Ishikawa (cell line): ENCODE results near the gene HOXD12.

Source experiments
- CEBPB ChIP-seq: IDR thresholded peaks from 2 replicates; pipeline ENCODE4 v1.6.1; 2012
- EP300 ChIP-seq: IDR thresholded peaks from 2 replicates; pipeline ENCODE4 v1.6.1; 2012; ENCODE audit warnings: borderline replicate concordance
- FOXM1 ChIP-seq: IDR thresholded peaks from 2 replicates; pipeline ENCODE4 v1.6.1; 2012; ENCODE audit warnings: low read depth, borderline replicate concordance
- RAD21 ChIP-seq: IDR thresholded peaks from 2 replicates; pipeline ENCODE4 v1.6.1; 2012; ENCODE audit warnings: low read depth
- TAF1 ChIP-seq: IDR thresholded peaks from 2 replicates; pipeline ENCODE4 v1.6.1; 2012; ENCODE audit warnings: low read depth, mild to moderate bottlenecking
- TEAD4 ChIP-seq: IDR thresholded peaks from 2 replicates; pipeline ENCODE4 v1.6.1; 2012
- TF ChIP-seq, protein P1 (sequence below): IDR thresholded peaks from 2 replicates; pipeline ENCODE4 v1.6.1; 2012; ENCODE audit warnings: low read depth, mild to moderate bottlenecking
- TF ChIP-seq, protein P2 (sequence below): IDR thresholded peaks from 2 replicates; pipeline ENCODE4 v1.6.1; 2012

DNA sequence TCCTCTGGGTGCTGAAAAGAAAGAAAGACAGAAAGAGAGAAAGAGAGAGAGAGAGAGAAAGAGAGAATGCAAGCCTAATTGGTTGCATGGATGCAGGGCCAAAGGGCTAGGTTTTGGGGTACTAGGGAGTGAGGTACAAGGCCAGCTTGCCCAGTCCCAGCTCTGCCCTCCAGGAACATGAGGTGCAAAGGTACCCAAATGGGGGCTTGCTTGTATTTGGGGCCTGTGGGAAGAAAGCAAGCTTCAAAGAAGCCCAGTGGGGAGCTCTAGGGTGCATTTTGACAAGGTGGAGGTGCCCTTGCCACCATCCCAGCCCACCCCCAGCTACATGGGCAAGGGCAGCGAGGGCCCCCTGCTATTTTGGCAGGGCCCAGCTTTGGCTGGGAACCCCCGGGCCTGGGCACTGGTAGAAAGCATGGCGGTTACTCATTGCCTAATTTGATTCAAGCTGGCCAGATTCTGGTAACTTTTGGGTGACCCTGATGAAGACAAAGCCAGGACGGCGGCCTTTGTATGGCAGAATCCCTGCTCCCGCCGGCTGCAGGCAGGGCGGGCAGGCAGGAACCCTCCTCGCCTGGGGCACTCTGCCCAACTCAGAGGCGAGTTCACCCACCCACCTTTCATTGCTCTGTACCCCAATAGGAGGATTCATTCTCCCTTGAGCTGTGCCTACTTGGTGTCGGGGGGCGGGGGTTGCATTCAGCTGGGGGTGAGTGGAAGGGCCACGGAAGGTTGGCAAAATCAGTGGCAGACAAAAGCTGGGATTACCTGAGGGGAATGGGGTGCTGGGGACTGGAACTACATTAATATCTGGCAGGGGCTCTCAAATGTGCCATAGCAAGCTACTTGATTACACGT, 51.2 kb downstream of the HOXD12 start:
- no peak for TF ChIP-seq FOXM1
- TF ChIP-seq, protein P1, sequence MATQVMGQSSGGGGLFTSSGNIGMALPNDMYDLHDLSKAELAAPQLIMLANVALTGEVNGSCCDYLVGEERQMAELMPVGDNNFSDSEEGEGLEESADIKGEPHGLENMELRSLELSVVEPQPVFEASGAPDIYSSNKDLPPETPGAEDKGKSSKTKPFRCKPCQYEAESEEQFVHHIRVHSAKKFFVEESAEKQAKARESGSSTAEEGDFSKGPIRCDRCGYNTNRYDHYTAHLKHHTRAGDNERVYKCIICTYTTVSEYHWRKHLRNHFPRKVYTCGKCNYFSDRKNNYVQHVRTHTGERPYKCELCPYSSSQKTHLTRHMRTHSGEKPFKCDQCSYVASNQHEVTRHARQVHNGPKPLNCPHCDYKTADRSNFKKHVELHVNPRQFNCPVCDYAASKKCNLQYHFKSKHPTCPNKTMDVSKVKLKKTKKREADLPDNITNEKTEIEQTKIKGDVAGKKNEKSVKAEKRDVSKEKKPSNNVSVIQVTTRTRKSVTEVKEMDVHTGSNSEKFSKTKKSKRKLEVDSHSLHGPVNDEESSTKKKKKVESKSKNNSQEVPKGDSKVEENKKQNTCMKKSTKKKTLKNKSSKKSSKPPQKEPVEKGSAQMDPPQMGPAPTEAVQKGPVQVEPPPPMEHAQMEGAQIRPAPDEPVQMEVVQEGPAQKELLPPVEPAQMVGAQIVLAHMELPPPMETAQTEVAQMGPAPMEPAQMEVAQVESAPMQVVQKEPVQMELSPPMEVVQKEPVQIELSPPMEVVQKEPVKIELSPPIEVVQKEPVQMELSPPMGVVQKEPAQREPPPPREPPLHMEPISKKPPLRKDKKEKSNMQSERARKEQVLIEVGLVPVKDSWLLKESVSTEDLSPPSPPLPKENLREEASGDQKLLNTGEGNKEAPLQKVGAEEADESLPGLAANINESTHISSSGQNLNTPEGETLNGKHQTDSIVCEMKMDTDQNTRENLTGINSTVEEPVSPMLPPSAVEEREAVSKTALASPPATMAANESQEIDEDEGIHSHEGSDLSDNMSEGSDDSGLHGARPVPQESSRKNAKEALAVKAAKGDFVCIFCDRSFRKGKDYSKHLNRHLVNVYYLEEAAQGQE, result no peak
- TF ChIP-seq, protein P2, sequence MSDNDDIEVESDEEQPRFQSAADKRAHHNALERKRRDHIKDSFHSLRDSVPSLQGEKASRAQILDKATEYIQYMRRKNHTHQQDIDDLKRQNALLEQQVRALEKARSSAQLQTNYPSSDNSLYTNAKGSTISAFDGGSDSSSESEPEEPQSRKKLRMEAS, result no peak
- no peak for TF ChIP-seq EP300
- no peak for TF ChIP-seq TAF1
- no peak for TF ChIP-seq RAD21
- TF ChIP-seq CEBPB, result no peak
- TF ChIP-seq TEAD4, result no peak
